ENCODE measurements around the gene COMMD2. TPM values are rescaled to one million over a fixed set of nuclear protein-coding genes. Genes with fewer than 3 reads are reported as not detected.

COMMD2 gene
- total RNA-seq, 1 experiment from 2014 or later, result 52.1 TPM

DNA sequence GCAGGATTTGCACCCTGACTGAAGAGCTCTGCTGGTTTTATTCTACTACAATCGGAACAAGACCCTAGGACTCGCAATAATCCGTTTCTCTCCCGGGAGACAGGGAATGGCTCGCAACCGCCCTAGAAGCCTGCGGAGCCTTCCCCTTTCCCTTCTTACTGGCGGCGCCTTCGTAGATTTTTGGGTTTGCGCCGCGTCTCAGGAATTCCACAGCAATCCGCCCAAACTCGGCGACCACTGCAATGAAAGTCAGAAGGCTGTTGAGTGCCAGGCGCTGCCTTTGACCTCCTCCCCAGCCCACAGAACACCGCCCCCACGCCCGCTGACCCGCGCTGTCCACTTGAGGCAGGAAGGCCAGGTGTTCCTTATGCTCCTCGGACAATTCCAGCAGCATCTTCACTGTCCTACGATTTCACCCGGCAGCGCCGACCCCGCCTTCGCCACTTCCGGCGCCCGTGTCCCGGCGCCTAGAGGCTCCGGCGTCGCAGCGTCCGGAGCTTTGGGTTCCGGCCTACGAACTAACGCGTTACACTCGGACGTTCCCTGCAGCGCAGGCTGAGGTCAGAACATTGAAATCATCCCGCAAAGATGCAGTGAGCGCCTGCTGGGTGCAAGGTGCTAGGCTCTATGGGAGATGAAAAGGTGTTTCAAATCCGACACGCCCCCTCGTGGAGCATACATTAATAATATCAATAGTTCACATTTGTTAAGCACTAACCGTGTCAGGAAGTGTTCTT lies at the start of gene COMMD2 (continued):
- no peak for TF ChIP-seq AR (CRISPR knock-in tag; IDR thresholded peaks at IDR 0.05)
- TF ChIP-seq HMGA2 (CRISPR knock-in tag; IDR thresholded peaks at IDR 0.05), result no peak
- peak; percentile 78 for TF ChIP-seq SP1 (CRISPR knock-in tag; conservative IDR thresholded peaks at IDR 0.05)
- peak; percentile 85 for TF ChIP-seq TEAD1 (CRISPR knock-in tag; IDR thresholded peaks at IDR 0.05)
- TF ChIP-seq NR3C1 (CRISPR knock-in tag; conservative IDR thresholded peaks at IDR 0.05; ENCODE audit: low read depth), result no peak
- no peak; the same call in 1 of the 2 replicates for TF ChIP-seq CBFB (CRISPR knock-in tag; IDR thresholded peaks at IDR 0.05; ENCODE audit: low read depth)
- peak; percentile 96 for TF ChIP-seq GABPB1 (CRISPR knock-in tag; IDR thresholded peaks at IDR 0.05)
- TF ChIP-seq, protein P1, sequence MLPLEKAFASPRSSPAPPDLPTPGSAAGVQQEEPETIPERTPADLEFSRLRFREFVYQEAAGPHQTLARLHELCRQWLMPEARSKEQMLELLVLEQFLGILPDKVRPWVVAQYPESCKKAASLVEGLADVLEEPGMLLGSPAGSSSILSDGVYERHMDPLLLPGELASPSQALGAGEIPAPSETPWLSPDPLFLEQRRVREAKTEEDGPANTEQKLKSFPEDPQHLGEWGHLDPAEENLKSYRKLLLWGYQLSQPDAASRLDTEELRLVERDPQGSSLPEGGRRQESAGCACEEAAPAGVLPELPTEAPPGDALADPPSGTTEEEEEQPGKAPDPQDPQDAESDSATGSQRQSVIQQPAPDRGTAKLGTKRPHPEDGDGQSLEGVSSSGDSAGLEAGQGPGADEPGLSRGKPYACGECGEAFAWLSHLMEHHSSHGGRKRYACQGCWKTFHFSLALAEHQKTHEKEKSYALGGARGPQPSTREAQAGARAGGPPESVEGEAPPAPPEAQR (CRISPR knock-in tag; IDR thresholded peaks at IDR 0.05), result no peak
- no peak for TF ChIP-seq ZBTB43 (CRISPR knock-in tag; IDR thresholded peaks at IDR 0.05)
- TF ChIP-seq, protein P2, sequence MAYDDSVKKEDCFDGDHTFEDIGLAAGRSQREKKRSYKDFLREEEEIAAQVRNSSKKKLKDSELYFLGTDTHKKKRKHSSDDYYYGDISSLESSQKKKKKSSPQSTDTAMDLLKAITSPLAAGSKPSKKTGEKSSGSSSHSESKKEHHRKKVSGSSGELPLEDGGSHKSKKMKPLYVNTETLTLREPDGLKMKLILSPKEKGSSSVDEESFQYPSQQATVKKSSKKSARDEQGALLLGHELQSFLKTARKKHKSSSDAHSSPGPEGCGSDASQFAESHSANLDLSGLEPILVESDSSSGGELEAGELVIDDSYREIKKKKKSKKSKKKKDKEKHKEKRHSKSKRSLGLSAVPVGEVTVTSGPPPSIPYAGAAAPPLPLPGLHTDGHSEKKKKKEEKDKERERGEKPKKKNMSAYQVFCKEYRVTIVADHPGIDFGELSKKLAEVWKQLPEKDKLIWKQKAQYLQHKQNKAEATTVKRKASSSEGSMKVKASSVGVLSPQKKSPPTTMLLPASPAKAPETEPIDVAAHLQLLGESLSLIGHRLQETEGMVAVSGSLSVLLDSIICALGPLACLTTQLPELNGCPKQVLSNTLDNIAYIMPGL (CRISPR knock-in tag; IDR thresholded peaks at IDR 0.05), result peak; percentile 72; the same call in 1 of the 2 replicates
- TF ChIP-seq KAT7 (CRISPR knock-in tag; IDR thresholded peaks at IDR 0.05; ENCODE audit: borderline replicate concordance), result peak; percentile 76; the same call in 1 of the 2 replicates
- TF ChIP-seq ZNF532 (CRISPR knock-in tag; IDR thresholded peaks at IDR 0.05; ENCODE audit: borderline replicate concordance), result no peak

GRCh38 chr3:149801639-149802038 lies 49.4 kb upstream of the COMMD2 start:
- ATAC-seq, result no peak
- H3K27ac Mint-ChIP-seq, result no peak overlapping the region
- H3K4me1 Mint-ChIP-seq, result no peaks in the 10 kb centered on the region
- peaks cover 7% of the 10 kb centered on the region; the same call in 1 of the 2 replicates for H3K27me3 Mint-ChIP-seq (ENCODE audit: low read depth)
- no peak for DNase-seq (ENCODE audit: low spot score)
- peaks cover 12% of the 10 kb centered on the region; the same call in 1 of the 2 replicates for H3K9me3 Mint-ChIP-seq
- POLR2A ChIA-PET, result no interaction called here
- no peaks in the 10 kb centered on the region for H3K36me3 Mint-ChIP-seq
- CTCF ChIA-PET, result interaction anchor here (0.9 to 1.9 kb wide), 2 partner anchors 30 to 36 kb away, joined by 3 to 13 read pairs; no protein-coding TSS in a partner anchor
- no peak overlapping the region for H3K4me3 Mint-ChIP-seq
- TF ChIP-seq SMAD3 (CRISPR knock-in tag; IDR thresholded peaks at IDR 0.05; ENCODE audit: borderline replicate concordance) (no peak), MXD4 (CRISPR knock-in tag; IDR thresholded peaks at IDR 0.05; ENCODE audit: borderline replicate concordance) (no peak), NFE2L1 (CRISPR knock-in tag; IDR thresholded peaks at IDR 0.05) (no peak), SOX15 (CRISPR knock-in tag; IDR thresholded peaks at IDR 0.05) (no peak), ZNF232 (CRISPR knock-in tag; IDR thresholded peaks at IDR 0.05) (no peak), JAZF1 (CRISPR knock-in tag; IDR thresholded peaks at IDR 0.05) (no peak), GTF2I (CRISPR knock-in tag; conservative IDR thresholded peaks at IDR 0.05) (no peak), ZNF671 (CRISPR knock-in tag; IDR thresholded peaks at IDR 0.05) (no peak), AR (CRISPR knock-in tag; IDR thresholded peaks at IDR 0.05) (no peak), ATF1 (CRISPR knock-in tag; IDR thresholded peaks at IDR 0.05) (no peak), MYBL2 (CRISPR knock-in tag; IDR thresholded peaks at IDR 0.05) (no peak)
